Right atrium auricular region (tissue), 2 donors: ENCODE data around the gene SMAP2. TPM values are rescaled to one million over a fixed set of nuclear protein-coding genes. Genes with fewer than 3 reads are reported as not detected.

Experiments used
- DNase-seq: peaks from one replicate; pipeline ENCODE4 v3.0.0-alpha.2; 2019; ENCODE audit warnings: low spot score
- H3K27ac ChIP-seq, 2 donors: fragments of 200-600 bp; sonication (generic); 1 replicate in 1 of 2; 2 replicates in 1 of 2; pipeline ENCODE4 v1.5.1; 2016 to 2019
- H3K27me3 ChIP-seq, 2 donors: fragments of 200-600 bp; sonication (generic); one replicate each; pipeline versions ENCODE4 v1.5.1 to v1.6.0; 2017 to 2019
- H3K36me3 ChIP-seq: fragments of 200-600 bp; sonication (generic); one replicate; pipeline ENCODE4 v1.5.1; 2016
- H3K4me1 ChIP-seq, 2 donors: fragments of 200-600 bp; sonication (generic); one replicate each; pipeline versions ENCODE4 v1.5.1 to v1.6.0; 2017 to 2019
- H3K4me3 ChIP-seq, 2 donors: fragments of 200-600 bp; sonication (generic); 1 replicate in 1 of 2; 2 replicates in 1 of 2; pipeline ENCODE4 v1.5.1; 2017 to 2019; ENCODE audit warnings: mild to moderate bottlenecking in 1 of 2, moderate library complexity in 1 of 2
- H3K9me3 ChIP-seq, 2 donors: fragments of 200-600 bp; sonication (generic); one replicate each; pipeline ENCODE4 v1.5.1; 2019
- total RNA-seq, 2 donors: library from RNA; depleted of rRNA; stranded (reverse); fragments of >200 nt; gene quantifications; one replicate each; pipeline ENCODE4 v1.1.0, GENCODE V29; 2016
- TF ChIP-seq, protein P1 (sequence below), 2 donors: fragments of 200-600 bp; sonication (generic); IDR thresholded peaks; one replicate each; pipeline ENCODE4 v1.5.1; 2019; ENCODE audit warnings: antibody characterized with exemption in 2 of 2

SMAP2 gene
- total RNA-seq, 2 donors from 2014 or later: 19.8 to 20.8 TPM

- no peak for DNase-seq
- Histone ChIP-seq H3K27ac (peak overlapping the region; percentile 32 to 59), H3K9me3 (no peaks in the 10 kb centered on the region), H3K4me3 (no peak overlapping the region), H3K27me3 (no peaks in the 10 kb centered on the region), H3K4me1 (peaks cover 0 to 42% of the 10 kb centered on the region in 2 donors), H3K36me3 (no peaks in the 10 kb centered on the region)
- TF ChIP-seq, protein P1, sequence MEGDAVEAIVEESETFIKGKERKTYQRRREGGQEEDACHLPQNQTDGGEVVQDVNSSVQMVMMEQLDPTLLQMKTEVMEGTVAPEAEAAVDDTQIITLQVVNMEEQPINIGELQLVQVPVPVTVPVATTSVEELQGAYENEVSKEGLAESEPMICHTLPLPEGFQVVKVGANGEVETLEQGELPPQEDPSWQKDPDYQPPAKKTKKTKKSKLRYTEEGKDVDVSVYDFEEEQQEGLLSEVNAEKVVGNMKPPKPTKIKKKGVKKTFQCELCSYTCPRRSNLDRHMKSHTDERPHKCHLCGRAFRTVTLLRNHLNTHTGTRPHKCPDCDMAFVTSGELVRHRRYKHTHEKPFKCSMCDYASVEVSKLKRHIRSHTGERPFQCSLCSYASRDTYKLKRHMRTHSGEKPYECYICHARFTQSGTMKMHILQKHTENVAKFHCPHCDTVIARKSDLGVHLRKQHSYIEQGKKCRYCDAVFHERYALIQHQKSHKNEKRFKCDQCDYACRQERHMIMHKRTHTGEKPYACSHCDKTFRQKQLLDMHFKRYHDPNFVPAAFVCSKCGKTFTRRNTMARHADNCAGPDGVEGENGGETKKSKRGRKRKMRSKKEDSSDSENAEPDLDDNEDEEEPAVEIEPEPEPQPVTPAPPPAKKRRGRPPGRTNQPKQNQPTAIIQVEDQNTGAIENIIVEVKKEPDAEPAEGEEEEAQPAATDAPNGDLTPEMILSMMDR (IDR thresholded peaks at IDR 0.05): peak in 1 of 2 donors; percentile 9
Observed at GRCh38 chr1:40382601-40383000, 9.1 kb downstream of the SMAP2 start.

DNA sequence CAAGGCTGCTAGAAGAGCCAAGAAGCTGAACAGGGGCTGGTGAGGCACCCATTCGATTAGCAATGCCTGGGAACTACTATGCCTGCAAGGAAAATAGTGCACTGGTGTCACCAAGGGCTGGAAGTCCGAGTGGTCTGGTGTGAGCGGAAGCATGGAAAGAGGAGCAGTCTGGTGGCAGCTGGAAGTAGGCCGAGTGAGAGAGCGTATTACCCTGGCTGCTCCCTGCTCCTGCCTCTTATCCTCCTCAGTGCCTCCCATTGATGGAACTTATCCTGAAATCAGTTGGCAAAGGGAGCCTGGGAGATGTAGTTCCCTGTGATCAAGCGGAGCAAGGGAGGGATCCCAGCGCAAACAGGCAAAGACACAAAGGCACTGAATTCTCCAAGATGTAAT lies 9.6 kb downstream of the SMAP2 start:
- Histone ChIP-seq H3K9me3 (no peaks in the 10 kb centered on the region), H3K4me1 (peaks cover 0 to 44% of the 10 kb centered on the region in 2 donors), H3K27me3 (no peaks in the 10 kb centered on the region), H3K36me3 (no peaks in the 10 kb centered on the region), H3K4me3 (no peak overlapping the region), H3K27ac (peak overlapping the region; percentile 32 to 59)
- TF ChIP-seq, protein P1 (IDR thresholded peaks at IDR 0.05): no peak
- no peak for DNase-seq

- H3K27ac ChIP-seq: peak overlapping the region; percentile 32 to 59
- no peaks in the 10 kb centered on the region for H3K27me3 ChIP-seq
- H3K4me1 ChIP-seq: peaks cover 0 to 44% of the 10 kb centered on the region in 2 donors
- no peak overlapping the region for H3K4me3 ChIP-seq
- no peaks in the 10 kb centered on the region for H3K9me3 ChIP-seq
- DNase-seq: no peak
- TF ChIP-seq, protein P1 (IDR thresholded peaks at IDR 0.05): no peak
- no peaks in the 10 kb centered on the region for H3K36me3 ChIP-seq
Observed at GRCh38 chr1:40383488-40384412, 10.2 kb downstream of the SMAP2 start.

- Histone ChIP-seq H3K27me3 (no peaks in the 10 kb centered on the region), H3K27ac (peak overlapping the region; percentile 32 to 59), H3K36me3 (no peaks in the 10 kb centered on the region), H3K4me3 (no peak overlapping the region), H3K4me1 (peaks cover 0 to 44% of the 10 kb centered on the region in 2 donors), H3K9me3 (no peaks in the 10 kb centered on the region)
- TF ChIP-seq, protein P1 (IDR thresholded peaks at IDR 0.05): no peak
- no peak for DNase-seq
Observed at GRCh38 chr1:40384413-40384762, 10.9 kb downstream of the SMAP2 start.

- no peak for DNase-seq
- Histone ChIP-seq H3K36me3 (no peaks in the 10 kb centered on the region), H3K4me3 (no peak overlapping the region), H3K4me1 (peaks cover 0 to 44% of the 10 kb centered on the region in 2 donors), H3K9me3 (no peaks in the 10 kb centered on the region), H3K27ac (peak overlapping the region; percentile 57 to 59), H3K27me3 (no peaks in the 10 kb centered on the region)
- TF ChIP-seq, protein P1 (IDR thresholded peaks at IDR 0.05): no peak
Observed at GRCh38 chr1:40384887-40385286, 11.4 kb downstream of the SMAP2 start.
